GM18909 (cell line): Measurements from ENCODE around the gene HAPLN2.

Source experiments
- ATAC-seq: cut with Tn5 transposase; IDR thresholded peaks from one replicate; pipeline ENCODE4 v1.9.1; 2021; ENCODE audit warnings: mild to moderate bottlenecking; ENCODE audit not compliant: unreplicated experiment, poor library complexity

The HAPLN2 gene

DNA sequence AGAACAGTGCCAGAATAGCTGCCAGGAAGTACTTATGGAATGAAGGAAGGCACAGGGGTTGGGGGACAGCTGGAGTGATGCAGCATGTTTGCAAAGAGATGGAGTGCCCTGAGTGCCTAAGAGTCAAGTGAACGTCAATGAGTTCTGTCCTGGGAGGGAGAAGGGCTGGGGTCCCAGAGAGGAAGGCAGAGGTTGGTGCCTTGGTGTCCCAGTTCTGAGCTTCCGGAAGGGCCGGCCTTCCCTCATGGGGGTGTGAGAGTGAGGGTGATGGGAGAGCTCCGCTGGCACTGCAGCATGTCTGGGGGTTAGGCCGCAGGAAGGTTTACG lies 40.4 kb downstream of the HAPLN2 start:
- ATAC-seq = no peak

DNA sequence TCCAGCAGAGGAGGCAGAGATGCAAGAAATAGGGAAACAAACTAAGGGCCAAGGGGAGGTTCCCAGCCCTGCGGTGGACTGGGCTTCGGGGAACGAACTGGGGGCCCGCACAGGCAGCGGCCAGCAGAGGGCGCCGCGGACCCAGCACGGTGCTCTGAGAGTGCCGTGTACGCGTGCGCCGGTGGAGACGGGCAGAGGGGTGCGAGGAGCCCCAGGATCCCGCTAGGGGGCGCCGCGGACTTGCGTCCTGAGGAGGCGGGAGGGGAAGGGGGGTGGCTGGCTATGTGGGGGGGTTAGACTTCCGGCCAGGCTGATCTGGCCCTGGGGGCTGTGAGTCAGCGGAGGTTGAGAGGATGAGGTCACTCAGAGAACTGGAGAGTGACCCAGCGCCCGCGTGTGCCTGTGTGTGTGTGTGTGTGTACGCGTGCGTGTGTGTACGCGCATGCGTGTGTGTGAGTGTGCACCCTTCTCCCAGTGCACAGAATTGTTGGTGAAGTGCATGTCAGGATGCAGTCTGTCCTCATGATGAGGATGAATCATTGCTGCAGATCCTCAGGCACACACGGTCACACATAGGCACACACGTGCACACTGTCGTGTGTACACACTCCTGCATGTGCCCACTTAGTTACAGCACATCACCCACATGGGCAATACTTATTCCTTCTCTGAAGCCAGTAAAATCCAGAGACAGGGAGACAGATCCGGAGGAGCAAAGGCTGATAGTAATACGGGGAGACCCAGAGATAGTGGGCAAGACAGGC lies 41.0 kb downstream of the HAPLN2 start:
- peak; percentile 60 for ATAC-seq

DNA sequence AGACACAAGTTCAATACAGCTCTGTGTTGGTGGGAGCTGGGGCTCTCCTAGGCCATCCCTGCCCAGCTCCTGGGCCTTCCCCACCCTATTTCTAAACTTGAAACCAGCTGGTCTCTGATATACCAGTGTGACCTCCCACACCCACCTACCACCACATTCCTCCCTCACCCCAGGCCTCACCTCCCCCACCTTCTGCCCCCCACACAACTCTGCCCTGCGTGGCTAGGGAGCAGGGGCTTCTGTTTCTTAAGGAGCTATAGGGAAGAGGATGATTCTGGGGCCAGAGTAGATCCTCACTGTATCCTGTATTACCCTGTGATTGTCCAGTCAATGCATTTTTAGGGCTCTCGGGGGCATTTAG lies 41.5 kb downstream of the HAPLN2 start:
- peak; percentile 2 for ATAC-seq

DNA sequence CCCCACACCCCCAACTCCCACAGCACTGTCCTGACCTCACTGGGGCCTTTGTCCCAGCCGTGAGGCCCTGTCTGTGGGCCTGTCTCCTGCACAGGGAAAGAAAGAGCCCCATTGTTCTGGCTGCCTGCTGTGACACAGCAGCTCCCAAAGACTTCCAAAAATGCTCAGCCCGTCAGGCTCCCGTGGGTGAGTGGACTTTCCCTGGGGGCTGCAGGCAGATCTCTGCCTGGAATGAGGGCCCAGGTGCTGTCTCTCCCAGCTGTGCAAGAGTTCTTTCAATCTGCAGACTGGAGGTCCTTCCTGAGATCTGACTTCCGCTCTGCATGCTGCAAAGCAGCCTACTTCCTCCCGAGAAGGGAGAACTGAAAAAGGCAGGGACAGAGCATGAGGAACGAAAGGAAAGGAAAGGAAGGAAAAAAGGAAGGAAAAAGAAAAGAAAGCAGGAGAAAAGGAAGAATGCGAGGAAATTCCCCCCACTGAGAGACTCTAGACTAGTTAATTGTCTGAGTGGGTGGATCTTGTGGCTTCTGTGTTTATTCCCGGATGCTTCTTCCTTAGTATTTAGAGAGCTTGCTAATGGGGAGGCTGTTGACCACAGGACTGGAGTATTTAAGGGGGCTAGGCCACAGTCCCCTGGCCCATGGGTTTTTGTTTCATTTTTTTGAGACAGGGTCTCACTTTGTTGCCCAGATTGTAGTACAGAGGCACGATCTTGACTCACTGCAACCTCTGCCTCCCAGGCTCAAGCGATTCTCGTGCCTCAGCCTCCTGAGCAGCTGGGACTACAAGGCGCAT lies 43.0 kb downstream of the HAPLN2 start:
- no peak for ATAC-seq

DNA sequence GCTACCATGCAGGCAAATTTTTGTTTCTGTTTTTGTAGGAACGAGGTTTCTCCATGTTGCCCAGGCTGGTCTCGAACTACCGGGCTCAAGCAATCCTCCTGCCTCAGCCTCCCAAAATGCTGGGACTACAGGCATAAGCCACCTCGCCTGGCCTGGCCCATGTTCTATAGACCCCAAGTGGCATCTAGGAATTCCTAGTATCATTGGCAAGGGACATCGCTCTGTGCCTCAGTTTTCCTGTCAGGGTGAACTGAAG lies 43.5 kb downstream of the HAPLN2 start:
- ATAC-seq = no peak

DNA sequence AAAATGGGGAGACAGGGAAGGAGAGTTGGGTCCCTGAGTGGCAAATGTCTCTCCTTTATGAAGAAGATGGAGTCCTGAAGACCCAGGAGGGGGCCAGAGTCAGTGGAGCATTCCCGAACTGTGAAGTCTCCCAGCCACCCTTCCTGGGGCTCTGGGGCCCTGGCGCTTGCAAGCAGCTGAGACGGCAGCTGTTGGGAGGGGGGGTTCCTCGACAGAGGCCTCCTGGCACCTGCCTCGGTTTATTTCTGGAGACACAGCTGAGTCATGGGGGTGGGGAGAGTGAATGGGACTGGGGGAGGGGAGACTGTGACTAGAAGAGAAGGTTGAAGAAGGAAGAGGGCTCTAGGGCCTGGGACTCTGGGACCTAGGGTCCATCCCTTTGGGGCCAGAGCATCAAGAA lies 44.0 kb downstream of the HAPLN2 start:
- no peak for ATAC-seq

DNA sequence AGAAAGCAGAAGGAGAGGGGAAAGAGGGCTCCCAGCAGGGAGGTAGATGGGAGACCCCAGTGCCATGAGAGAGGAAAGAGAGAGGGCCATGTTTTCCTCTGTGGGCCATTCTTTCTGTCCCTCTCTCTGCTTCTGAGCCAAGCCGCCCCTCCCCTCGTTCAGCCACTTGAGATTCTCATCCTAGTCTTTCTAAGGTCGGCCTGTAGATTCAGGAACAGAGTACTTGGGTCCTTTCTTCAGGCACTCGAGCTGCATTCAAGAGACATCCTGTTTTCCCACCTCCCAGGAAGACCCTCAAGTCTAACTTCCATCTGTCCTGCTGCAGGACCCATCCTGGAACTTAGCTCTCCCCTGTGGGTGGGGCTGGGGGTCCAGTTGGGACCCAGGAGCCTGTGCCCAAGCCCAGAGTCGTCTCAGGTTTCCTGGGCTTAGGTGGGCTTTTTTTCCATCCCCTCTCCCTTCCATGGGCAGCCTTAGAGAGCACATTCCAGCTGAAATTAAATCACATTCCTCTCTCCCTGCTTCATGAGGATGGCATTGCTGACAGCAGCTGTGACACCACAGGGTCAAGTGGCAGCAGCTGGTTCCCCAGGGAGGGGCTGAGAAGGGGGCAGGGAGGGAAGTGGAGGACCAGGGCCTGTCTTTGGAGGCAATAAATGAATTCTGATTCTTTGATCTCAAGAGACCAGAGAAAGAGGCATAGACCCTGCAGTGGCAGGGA lies 45.0 kb downstream of the HAPLN2 start:
- no peak for ATAC-seq

DNA sequence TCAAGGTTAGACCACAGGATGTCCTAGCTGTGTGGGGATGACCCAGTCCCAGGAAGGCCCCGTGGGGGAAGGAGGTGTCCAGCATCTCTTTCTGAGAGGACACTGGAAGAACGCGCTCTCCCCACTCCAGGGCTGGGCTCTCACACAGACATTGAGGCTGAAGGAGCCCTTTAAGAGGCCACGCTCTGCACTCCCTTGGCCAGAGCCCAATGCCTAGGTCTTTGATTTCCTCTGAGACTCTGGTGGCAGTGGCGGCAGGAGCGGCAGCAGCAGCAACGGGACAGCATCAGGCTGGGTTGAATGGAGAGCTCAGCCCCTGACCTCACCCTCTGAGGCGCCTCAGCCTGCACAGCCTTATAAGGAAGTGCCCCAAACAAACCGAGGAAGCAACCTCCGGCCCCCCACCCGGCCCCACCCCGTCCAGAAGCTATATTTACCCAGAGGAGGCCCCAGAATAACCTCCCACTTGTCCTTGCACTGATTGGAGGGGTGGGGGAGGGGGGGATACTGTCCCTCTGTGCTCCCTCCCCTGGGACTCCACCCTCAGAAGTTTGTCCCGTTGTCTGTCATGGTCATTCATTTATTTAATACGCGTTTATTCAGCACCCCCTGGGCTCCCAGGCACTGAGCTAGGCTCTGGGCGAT lies 45.7 kb downstream of the HAPLN2 start:
- ATAC-seq = no peak

DNA sequence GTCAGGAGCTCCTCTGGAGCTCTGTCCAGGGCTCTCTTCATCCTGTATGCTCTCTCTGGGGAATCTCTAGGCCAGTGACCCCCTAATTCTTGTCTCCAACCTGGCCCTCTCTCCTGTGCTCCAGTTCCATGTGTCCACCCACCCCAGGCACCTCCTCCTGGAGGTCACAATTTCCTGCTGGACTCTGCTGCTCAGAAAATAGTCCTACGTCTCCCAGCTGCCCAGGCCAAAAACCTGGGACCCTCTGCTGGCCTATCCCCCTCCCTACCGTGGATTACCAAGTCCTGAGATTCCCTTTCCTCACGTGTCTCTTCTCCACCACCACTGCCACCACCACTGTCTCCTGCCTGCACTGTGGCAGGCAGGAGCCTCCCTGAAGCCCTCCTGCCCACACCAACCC lies 46.3 kb downstream of the HAPLN2 start:
- no peak for ATAC-seq

DNA sequence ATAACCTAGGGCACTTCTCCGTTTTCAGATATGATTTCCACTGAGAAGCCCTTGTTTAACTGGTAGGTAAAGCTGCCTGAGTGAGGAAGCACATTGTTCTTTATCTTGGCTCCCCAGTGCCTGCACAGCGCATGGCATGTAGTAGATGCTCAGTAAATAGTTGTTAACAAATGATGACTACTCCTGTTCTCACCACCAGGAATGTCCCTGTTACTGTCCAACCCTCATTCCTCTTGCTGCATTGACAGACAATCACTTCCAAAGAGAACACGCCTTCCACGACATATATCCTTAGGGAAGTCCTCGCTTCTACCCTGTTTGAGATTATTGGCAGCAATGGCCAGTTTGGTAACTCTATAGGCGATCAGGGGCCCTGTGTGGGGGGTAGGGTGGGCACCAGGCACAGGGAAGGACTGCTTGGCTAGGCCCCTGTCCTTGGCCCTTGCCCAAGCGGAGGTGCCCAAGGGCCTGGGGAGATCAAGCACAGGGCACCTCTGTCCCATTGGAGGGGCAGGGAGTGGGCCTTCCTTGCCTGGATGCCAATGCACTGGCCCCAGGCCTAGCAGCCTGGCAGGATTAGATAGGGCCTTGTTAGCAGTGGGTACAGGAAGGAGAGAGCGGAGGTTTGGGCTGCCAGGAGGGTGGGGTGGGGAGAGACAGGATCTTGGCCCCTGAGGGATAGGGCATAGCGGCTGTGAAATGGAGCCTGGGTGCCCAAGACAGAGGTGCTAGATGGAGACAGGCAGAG lies 47.8 kb downstream of the HAPLN2 start:
- ATAC-seq = no peak

DNA sequence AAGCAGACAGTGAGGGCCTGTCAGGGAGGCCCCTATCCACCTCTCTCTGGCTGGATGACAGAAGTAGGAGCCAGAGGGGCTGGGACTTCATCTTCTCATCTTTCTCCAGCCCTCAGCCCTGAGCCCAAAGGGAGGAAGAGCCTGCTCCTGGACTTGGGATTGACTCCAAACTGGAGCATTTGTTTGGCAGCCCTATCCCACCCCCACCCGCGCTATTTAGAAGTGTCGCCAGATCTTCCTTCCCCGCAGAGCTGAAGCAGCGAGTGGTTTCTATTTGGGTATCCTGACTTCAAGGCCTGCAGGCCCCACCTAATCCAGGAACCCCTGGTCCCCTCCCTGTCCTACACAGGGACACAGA lies 48.4 kb downstream of the HAPLN2 start:
- no peak for ATAC-seq

DNA sequence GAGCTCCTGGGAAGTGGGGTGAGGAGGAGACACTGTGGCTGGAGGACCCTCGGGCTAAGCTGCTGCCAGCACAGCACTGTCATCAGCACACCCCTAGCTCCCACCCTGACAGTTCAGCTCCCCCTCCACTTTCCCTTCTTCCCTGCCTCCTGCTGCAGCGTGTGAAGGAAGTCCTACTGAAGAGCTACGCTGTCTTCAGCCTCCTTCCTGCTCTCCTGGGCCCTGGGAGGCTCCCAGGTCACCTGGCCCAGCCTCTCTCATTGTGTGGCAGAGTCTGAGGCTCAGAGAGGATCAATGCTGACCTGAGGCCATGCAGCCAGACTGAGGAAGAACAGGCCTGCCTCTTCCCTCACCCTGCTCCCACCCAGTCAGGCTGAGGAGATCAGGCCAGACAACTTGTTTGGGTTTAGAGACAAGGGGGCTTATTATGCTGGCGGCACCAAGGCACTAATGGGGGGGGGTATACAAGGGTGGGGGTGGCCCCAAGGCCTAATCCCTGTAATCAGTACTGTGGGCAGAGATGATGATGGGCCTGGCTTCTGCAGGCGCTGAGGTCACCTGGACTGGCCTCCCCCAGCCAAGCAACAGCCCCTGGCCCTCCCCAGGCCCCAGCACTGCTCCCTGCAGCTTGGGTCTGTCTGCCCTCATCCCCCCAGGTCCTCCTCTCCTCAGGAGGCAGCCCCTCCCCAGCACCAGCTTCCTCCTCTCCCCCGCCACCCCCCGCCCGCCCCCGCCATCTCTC lies 48.9 kb downstream of the HAPLN2 start:
- no peak for ATAC-seq

DNA sequence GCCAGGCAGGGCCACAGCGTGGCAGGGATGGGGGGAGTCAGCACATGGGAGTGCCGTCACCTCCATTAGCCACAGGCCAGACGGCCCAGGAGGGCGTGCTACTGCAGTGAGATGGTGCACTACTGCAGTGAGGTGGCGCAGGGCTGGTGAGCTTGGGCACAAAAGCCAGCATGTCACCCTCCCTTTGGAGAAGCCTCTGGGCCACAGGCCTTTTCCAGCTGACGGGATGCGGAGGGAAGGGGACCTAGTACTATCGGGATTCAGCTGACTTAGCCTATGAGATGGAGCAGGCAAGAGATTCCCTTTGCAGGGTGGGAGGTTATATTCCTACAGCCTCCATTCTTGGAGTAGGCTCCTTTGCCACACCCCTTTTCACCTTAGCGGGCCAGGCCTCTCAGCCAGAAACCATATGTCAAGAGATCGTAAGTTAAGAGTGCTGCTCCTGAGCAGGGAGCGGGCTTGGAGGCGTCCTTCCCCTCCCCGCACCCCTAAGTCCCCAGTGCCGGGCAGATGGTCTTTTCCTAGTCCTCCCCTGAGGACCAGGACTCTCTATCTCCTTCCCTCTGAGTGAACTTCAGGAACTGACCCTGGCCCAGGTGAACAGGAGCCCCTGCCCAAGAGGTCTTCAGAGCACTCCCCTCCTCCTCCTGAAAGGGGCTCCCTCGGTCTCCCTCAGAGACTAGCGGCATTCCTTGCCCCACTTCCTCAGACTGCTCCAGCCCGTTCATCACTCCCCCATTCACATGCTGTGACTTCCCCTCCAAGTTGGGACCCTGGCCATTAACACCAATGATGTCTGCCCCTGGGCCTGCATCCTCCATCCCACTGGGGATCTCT lies 49.8 kb downstream of the HAPLN2 start:
- no peak for ATAC-seq

DNA sequence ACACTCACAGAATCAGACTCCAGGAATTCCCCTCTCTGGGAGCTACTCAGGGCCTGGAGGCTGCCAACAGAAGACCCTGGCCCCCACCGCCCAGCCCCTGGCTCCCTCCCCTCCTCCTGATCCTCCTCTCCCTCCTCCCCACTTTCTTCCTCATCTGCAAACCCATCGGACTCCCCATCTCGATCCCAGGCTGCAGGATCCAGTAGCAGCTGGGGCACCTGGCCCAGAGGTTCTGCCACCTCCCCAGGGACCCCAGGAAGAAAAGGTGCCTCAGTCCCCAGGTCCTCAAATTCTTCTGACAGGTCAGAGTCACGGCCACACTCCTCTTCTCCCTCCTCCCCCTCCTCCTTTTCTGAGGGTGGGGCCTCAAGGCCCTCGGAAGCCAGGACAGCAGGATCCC lies 50.6 kb downstream of the HAPLN2 start:
- no peak for ATAC-seq

DNA sequence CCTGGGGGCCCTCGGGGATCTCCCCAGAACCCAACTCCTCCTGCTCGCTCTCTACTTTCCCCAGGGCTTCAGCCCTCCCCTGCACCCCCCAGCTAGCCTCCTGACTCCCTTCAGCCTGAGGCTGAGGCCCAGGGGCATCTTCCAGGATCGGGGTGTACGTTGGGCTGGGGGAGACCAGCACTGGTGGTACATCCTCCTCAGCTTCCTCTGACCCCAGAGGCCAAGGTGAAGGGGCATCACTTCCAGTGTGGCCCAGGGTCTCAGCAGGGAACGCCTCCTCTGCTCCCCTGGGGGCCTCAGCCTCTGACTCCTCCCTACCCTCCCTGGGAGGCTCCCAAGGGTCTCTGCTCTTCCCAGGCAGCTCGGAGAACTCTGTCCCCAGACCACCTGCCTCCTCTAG lies 51.1 kb downstream of the HAPLN2 start:
- ATAC-seq = no peak

DNA sequence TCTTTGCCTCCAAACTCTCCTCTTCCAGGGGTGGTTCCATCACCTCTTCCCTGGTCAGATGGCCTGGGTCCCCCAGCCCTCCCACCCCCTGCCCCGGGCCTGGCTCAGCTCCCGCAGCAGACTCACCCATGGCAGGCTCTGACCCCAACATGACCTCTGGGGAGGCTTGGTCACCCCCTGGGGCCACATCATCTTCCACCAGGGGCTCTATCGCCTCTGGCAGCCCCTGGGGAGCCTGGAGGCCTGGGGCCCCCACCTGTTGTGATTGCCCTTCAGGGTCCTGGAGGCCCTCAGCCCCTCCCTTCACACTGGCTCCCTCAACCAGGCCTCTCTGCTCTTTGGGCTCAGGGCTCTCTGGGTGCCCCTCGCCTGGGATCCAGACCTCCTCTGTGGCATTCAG lies 51.6 kb downstream of the HAPLN2 start:
- ATAC-seq = no peak

DNA sequence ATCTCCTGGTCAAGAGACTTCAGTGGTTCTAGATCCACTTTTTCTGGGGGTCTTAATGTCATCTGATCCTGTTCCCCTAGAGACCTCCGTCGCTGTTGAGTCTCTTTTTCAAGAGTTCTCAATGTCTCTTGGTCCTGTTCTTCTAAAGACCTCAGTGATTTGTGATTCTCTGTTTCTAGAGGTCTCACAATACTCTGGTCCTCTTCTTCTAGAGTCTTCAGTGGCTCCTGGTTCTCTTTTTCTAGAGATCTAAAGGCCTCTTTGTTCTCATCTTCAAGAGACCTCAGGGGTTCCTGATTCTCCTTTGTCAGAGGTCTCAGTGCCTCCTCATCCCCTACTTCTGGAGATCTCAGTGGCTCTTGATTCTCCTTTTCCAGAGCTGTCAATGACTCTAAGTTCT lies 52.6 kb downstream of the HAPLN2 start:
- ATAC-seq = no peak

DNA sequence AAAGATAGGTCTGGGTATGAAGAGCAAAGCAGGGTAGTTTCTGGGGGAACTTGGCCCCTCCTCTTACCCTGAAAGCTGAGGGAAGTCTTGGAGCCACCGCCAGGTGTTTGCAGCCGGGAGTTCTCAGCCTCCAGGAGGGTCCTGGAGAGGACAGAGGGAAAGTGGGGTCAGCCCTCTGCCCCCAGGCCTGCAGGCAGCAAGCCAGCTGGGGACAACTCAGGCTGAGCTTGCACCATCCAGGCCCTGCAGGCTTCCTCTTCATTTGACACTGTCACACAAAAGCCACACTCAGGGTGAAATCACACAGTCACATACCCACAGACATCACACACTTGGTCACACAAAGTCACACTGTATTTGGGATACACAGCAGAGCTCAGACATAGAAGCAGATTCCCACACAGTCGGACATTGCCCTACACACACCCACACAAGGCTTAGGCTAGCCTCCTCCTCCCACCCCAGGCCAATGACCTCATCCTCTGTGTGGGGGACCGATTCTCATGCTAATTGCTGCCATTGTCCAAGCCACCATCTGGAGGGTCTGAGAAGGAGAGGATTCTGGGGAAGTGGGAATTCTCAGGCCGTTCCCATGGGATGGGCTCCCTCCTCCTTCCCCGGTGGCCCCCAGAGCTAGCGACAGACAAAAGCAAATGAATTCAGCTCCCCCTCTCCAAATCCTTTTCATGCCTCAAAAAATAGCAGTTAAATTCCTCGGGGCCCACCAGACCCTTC lies 54.3 kb downstream of the HAPLN2 start:
- ATAC-seq = no peak
